ENCODE results near the gene SCN5A.

The SCN5A gene

DNA sequence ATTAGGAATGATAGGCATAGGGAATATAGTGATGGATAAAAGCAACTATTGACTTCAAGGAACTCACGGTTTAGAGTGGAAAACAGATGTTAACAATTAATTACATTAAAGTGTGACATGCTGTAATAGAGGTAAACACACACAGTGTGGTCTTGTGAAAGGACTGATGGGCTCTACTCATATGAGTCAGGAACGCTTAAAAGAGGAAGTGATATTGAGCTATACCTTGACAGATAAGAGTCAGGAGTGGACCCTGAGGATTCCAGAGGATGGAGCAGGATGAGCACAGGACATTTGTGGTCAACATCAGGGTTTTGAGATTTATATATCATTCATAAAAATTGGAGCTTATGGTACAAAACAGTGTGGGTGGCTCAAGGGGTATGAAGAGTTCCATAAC is 142.4 kb downstream of the SCN5A start:
- H3K36me3 ChIP-seq = peaks cover 10% of the 10 kb centered on the region
- no peak overlapping the region for H3K4me3 ChIP-seq (ENCODE audit: low read depth in 1 of 2, low read length in 1 of 2)
- H3K27ac ChIP-seq = no peak overlapping the region
- H3K27me3 ChIP-seq = no peaks in the 10 kb centered on the region
- no peaks in the 10 kb centered on the region for H3K4me1 ChIP-seq (ENCODE audit: control insufficient read depth in 1 of 2, insufficient read depth in 1 of 2, low read depth in 1 of 2, low read length in 1 of 2)
- H3K9me3 ChIP-seq = no peaks in the 10 kb centered on the region
- TF ChIP-seq, protein P1, sequence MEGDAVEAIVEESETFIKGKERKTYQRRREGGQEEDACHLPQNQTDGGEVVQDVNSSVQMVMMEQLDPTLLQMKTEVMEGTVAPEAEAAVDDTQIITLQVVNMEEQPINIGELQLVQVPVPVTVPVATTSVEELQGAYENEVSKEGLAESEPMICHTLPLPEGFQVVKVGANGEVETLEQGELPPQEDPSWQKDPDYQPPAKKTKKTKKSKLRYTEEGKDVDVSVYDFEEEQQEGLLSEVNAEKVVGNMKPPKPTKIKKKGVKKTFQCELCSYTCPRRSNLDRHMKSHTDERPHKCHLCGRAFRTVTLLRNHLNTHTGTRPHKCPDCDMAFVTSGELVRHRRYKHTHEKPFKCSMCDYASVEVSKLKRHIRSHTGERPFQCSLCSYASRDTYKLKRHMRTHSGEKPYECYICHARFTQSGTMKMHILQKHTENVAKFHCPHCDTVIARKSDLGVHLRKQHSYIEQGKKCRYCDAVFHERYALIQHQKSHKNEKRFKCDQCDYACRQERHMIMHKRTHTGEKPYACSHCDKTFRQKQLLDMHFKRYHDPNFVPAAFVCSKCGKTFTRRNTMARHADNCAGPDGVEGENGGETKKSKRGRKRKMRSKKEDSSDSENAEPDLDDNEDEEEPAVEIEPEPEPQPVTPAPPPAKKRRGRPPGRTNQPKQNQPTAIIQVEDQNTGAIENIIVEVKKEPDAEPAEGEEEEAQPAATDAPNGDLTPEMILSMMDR (IDR thresholded peaks at IDR 0.05) = no peak

DNA sequence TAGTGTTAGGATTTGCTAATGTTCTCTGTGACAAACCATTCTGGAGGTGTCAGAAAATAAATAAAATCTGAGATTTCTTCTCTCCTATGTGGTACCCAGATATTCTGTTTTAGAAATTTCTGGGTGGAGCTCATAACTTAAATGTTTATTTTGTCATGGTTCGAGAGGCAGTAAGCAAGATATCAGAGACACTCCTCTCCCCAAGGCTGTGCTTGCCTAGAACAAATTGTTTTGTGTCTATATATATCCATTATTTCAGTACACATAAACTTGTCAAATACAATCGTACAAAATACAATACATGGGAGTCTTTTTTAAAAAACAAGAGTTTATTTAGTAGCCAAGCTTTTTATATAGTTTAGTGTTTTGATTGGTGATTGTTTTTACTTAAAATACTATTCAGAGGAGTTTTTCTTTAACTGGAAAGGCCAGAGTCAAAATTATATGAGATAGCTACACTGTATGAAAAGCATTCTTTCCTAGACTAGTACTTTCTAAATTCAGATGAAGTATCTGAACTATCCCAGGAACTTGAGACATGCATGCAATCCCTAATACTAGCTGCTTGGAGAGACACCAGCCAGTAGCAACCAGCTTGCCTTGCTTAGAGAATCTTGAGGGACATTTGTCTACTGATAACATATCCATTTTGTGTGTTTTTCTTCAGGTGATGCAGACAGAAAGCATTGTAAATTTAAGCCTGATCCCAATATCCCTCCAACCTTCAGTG is 148.6 kb downstream of the SCN5A start:
- Histone ChIP-seq H3K9me3 (no peaks in the 10 kb centered on the region), H3K27ac (no peak overlapping the region), H3K4me3 (ENCODE audit: low read depth in 1 of 2, low read length in 1 of 2) (no peak overlapping the region), H3K4me1 (ENCODE audit: control insufficient read depth in 1 of 2, insufficient read depth in 1 of 2, low read depth in 1 of 2, low read length in 1 of 2) (peaks cover 5 to 6% of the 10 kb centered on the region in 2 experiments), H3K27me3 (no peaks in the 10 kb centered on the region), H3K36me3 (peaks cover 5% of the 10 kb centered on the region)
- TF ChIP-seq, protein P1 (IDR thresholded peaks at IDR 0.05) = no peak

All from neutrophil (primary cell).